GM12875 (cell line): ENCODE data around the gene P4HTM.

Experiments
- H3K4me3 ChIP-seq: one replicate; pipeline ENCODE4 v1.5.1; 2011; ENCODE audit warnings: low read depth, low read length, control low read depth
- TF ChIP-seq, protein P1 (sequence below): IDR thresholded peaks from 2 replicates; pipeline ENCODE4 v1.5.1; 2011; ENCODE audit warnings: low read depth, mild to moderate bottlenecking, control low read depth, inconsistent platforms, low read length, moderate library complexity, borderline replicate concordance; ENCODE audit not compliant: insufficient read depth

P4HTM gene

DNA sequence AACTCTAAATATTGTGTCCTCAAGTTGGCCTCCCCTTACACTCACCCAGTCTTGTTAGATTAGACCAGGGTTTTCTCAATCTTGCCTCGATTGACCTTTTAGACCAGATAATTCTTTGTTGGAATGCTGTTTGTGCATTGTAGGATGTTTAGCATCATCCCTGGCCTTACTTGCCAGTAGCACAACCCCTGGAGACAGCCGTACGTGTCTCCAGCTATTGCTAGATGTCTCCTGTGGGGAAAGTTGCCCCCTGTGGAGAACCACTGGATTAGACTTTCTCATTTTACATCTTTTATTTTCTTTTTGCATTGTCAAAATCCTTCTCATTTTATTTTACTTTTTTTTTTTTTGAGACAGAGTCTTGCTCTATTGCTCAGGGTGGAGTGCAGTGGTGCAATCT is 19.4 kb downstream of the P4HTM start:
- TF ChIP-seq, protein P1, sequence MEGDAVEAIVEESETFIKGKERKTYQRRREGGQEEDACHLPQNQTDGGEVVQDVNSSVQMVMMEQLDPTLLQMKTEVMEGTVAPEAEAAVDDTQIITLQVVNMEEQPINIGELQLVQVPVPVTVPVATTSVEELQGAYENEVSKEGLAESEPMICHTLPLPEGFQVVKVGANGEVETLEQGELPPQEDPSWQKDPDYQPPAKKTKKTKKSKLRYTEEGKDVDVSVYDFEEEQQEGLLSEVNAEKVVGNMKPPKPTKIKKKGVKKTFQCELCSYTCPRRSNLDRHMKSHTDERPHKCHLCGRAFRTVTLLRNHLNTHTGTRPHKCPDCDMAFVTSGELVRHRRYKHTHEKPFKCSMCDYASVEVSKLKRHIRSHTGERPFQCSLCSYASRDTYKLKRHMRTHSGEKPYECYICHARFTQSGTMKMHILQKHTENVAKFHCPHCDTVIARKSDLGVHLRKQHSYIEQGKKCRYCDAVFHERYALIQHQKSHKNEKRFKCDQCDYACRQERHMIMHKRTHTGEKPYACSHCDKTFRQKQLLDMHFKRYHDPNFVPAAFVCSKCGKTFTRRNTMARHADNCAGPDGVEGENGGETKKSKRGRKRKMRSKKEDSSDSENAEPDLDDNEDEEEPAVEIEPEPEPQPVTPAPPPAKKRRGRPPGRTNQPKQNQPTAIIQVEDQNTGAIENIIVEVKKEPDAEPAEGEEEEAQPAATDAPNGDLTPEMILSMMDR: no peak
- no peak overlapping the region for H3K4me3 ChIP-seq

GRCh38 chr3:49012441-49013017 is 22.5 kb downstream of the P4HTM start:
- TF ChIP-seq, protein P1: no peak
- no peak overlapping the region for H3K4me3 ChIP-seq

- no peak overlapping the region for H3K4me3 ChIP-seq
- TF ChIP-seq, protein P1: no peak
These were observed 23.2 kb downstream of the P4HTM start for GRCh38 chr3:49013113-49013737.

DNA sequence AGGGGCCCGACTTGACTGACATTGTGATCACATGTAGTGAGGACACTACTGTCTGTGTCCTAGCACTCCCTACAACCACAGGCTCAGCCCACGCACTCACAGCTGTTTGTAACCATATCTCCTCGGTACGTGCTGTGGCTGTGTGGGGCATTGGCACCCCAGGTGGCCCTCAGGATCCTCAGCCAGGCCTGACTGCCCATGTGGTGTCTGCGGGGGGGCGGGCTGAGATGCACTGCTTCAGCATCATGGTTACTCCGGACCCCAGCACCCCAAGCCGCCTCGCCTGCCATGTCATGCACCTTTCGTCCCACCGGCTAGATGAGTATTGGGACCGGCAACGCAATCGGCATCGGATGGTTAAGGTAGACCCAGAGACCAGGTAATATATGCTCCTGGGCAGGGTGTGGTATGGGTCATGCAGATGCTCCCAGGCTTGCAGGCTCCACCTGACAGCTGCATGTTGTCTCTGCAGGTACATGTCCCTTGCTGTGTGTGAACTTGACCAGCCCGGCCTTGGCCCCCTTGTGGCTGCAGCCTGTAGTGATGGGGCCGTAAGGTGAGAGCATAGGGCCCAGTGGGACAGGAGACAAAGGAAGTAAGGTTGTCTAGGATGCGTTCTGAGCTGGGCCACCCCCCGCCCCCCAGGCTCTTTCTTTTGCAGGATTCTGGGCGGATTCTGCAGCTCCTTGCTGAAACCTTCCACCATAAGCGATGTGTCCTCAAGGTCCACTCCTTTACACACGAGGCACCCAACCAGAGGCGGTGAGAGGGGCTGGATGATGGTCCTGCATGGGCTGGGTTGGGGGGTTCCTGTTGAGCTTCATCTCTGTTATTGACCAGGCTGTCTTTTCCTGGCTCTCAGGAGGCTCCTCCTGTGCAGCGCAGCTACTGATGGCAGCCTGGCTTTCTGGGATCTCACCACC is 24.0 kb downstream of the P4HTM start:
- H3K4me3 ChIP-seq: no peak overlapping the region
- TF ChIP-seq, protein P1: peak; percentile 88

DNA sequence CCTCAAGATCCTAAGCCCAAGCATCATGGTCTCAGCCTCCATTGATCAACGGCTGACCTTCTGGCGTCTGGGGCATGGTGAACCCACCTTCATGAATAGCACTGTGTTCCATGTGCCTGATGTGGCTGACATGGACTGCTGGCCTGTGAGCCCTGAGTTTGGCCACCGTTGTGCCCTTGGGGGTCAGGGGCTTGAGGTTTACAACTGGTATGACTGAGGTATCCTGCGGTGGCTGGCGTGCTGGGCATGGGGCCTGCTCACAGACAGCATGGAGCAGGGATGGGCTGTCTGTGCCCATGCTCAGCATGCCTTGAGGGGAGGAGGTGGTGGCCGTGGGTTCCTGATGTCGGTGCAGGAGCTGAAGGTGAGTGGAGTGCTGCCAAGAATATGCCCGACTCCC is 25.0 kb downstream of the P4HTM start:
- H3K4me3 ChIP-seq: no peak overlapping the region
- TF ChIP-seq, protein P1: no peak

- H3K4me3 ChIP-seq: no peak overlapping the region
- TF ChIP-seq, protein P1: no peak
These were observed 25.7 kb downstream of the P4HTM start for GRCh38 chr3:49015765-49016164.
